Measurements from ENCODE around the gene GRB2.
"Not testable (repeated sequence)": the region's sequence is repeated elsewhere in the genome, so short reads cannot be mapped to it uniquely, and the experiment has no call there.

GRB2 gene

DNA sequence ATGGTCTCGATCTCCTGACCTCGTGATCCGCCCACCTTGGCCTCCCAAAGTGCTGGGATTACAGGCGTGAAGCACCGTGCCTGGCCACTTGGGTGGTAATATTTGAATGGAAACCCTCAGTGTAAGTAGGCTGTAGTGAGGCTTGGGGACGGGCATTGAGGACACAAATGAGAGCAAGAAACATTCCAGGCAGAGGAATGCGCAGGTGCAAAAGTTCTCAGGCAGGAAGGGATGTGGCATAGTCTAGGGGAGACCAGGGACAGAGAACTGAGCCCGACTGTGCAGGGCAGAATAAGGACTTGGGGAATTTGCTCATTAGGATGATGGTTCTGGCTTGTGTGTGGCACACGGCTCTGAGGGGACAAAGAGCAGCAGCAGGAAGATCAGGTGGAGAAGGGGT lies 54.8 kb downstream of the GRB2 start:
- DNase-seq (ENCODE audit: low read depth in 2 of 2) = no peak

DNA sequence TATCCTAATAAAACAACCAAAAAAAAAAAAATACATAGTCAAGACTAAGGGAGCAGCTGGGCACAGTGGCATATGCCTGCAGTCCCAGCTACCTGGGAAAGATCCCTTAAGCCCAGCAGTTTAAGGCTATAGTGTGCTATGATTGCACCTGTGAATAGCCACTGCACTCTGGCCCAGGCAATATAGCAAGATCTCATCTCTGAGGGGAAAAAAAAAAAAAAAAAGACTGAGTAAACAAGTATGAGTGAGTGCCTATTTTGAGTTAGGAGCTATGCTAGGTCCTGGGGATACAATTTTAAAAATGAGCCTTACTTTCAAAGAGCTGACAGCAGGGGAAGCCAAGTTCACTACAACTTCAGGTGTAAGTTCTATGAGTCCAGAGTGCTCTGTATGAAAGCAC lies 55.4 kb downstream of the GRB2 start:
- DNase-seq (ENCODE audit: low read depth in 2 of 2) = no peak

DNA sequence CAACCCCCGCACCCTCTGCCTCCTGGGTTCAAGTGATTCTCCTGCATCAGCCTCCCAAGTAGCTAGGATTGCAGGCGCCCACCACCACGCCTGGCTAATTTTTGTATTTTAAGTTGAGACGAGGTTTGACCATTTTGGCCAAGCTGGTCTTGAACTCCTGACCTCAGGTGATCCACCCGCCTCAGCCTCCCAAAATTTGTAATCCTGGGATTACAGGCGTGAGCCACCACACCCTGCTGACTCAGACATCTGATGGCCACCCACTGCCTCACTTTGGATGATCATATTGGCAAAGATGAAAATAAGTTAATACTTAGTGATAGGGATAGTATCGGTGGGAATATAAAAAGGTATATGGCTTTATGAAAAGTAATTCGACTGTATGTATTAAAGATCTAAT lies 55.9 kb downstream of the GRB2 start:
- no peak for DNase-seq (ENCODE audit: low read depth in 2 of 2)

DNA sequence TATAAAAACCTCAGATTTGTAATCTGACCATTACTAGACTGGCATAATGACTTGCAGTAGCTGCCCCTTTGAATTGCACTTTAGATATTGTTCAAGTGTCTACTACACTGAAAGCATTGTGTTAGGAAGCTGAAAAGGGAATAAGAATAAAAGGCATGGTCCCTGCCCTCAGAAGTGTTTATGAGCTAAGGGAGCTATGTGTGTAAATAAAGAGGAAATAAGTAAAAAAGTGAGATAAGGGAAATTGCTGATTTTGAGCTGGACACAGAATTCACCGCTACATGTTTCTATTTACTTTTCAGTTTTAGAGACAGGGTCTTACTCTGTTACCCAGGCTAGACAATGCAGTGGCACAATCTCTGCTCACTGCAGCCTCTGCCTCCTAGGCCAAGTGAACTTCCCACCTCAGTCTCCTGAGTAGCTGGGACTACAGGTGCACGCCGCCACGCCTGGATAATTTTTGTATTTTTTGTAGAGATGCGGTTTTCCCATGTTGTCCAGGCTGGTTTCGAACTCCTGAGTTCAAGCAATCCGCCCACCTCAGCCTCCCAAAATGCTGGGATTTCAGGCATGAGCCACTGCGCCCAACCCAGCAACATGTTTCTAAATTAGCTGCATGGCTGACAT lies 57.0 kb downstream of the GRB2 start:
- DNase-seq (ENCODE audit: low read depth in 2 of 2) = no peak

DNA sequence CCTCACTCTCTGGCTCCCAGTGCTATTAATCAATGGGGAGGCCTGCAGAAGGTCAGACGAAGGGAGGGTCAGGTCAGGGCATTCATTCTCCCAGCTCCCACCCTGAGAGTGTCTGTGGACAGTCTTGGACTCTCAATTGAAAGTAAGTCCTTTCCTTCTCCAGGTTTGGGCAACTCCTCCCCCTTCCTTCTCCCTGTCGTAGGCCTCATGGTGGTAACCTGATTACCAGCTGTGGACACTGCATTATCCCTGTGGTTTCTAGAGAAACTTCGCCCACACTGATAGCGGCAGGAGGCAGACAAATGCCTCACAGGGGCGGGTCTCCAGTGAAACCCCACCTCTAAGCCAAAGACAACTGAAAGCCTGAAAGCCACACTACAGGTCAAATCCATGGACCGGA lies 58.6 kb downstream of the GRB2 start:
- DNase-seq (ENCODE audit: low read depth in 2 of 2) = no peak

DNA sequence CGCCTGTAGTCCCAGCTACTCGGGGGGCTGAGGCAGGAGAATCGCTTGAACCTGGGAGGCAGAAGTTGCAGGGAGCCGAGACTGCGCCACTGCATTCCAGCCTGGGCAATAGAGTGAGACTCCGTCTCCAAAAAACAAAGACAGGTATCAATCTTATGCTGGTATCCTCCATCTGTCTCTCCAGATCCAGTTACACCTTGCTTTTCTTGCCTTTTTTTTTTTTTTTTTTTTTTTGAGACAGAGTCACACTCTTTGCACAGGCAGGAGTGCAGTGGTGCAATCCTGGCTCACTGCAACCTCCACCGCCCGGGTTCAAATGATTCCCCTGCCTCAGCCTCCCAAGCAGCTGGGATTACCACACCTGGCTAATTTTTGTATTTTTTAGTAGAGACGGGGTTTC lies 59.1 kb downstream of the GRB2 start:
- not testable (repeated sequence) for DNase-seq (ENCODE audit: low read depth in 2 of 2)

DNA sequence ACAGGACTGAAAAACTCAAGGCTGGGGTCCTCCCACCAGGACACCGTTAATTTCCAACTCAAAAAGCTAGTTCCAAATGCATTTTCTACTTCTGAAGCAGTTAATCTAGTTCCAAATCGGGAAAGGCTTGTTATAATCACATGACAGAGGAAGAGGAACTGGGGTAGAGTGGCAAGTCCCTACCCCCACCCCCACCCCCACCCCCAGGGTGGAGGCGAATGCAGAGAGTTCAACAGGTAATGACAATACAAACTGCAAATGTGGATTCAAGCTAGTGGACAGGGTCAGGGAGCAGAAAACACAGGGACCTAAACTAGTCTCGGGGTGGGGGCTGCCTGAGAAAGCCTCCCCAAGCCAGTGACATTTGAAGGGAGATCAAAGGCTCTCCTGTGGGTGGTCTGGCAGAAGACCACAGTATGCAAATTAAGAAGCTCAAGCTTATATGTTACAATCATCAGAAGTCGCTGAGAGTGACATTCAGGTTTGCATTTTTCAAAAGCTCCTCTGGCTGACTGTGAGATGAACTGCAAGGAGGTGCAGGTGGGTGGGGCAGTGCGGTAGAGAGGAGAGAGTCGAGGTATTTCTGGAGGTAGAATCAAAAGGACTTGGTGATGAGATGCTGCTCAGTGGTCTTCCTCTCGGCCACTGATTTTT lies 59.8 kb downstream of the GRB2 start:
- DNase-seq (ENCODE audit: low read depth in 2 of 2) = no peak

DNA sequence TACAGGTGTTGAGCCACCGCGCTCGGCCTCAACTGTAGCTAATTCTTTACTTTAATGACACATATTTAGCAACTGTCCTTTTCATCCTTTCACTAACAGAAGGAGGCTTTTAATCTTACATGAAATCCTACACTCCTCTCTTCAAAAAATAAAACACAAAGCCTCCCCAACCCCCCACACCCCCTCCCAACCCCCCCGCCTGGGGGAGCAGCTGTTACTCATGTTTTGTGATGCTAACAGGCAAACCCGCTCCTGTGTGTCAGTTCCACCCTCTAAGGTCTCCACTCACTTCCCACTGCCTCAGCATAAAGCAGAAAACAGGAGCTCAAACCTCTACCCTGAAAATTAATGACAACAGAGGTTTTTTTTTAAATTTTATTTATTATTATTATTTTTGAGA lies 60.8 kb downstream of the GRB2 start:
- no peak for DNase-seq (ENCODE audit: low read depth in 2 of 2)

DNA sequence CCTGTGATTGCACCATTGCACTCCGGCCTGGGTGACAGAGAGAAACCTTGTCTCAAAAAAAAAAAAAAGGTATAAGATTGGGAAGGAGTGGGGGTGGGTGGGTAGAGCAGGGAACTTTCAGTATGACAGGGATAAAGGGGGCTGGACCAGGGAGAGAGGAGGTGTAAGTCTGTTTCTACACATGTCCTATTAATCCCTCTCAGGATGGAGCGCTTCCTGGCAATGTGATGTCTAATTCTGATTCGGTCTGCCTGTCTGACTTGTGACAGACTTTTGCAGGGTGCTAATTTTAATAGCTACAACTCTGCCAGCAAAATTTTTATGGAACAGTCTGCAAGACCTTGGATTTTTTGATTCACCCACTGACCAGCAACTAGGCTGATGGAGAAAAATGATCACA lies 62.5 kb downstream of the GRB2 start:
- no peak for DNase-seq (ENCODE audit: low read depth in 2 of 2)

DNA sequence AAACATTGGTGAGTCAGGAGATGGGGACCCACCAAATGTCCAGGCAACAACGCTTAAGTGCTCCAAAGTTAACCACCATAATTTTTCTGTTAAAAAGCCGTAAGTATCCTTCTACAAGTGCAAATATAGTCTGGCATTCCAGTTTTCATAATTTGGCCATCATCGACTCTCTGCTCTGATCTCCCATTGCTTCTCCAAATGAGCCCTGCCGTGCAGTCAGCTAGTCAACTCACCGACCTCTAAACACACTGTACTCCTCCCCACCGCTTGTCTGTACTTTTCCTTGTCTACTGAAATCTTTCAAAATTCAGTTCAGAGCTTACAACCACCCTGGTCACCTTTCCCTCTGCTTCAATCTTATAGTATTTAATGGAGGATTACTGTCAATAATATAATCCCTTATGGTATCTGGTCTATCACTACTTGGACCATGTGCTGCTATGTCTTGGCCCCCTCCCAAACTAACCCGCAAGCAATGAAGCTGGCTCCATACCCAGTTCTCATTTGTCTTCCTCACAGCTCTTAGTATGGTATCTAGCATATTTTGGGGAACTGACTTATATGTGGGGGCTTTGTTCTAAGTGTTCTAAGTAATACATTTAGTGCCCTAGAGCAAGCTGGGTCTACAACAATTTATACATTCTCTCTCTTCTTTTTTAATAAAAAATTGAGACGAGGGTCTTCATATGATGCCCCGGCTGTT lies 63.5 kb downstream of the GRB2 start:
- no peak for DNase-seq (ENCODE audit: low read depth in 2 of 2)

DNA sequence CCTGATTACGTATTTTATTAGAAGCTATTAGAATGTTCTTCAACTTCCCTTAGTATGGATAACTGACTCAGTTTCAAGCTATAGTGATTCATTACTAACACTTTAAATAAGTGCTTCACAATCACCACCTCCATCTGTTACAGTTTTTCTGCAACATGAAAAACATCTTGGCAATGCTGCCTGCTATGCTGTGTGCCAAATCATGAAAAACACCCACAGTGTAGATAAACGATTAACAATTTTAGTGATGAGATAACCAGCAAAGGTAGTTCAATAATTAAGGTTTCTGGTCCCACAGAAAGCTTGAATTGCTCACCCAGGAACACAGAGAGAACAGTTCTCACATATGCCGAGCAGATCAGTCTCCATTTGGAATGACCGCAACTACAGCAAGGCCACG lies 64.8 kb downstream of the GRB2 start:
- DNase-seq (ENCODE audit: low read depth in 2 of 2) = no peak

DNA sequence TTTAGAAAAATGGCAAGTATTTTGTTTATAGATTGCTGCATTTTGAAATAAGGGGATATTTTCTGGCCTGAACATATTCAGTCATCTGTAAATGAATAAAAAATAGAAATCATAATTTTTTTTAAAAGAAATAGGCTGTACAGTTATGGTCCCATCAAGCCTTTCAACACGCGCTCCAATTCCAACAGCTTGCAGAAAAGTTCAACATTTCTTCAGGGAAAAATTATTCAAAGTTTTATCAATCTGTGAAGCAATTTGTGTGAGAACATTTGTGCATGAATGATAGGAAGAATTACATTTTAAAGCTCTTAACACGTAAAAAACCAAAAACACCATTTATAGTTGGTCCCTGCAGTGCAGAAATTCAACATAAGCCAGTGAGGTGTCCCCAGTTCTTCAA lies 65.5 kb downstream of the GRB2 start:
- DNase-seq (ENCODE audit: low read depth in 2 of 2) = no peak

DNA sequence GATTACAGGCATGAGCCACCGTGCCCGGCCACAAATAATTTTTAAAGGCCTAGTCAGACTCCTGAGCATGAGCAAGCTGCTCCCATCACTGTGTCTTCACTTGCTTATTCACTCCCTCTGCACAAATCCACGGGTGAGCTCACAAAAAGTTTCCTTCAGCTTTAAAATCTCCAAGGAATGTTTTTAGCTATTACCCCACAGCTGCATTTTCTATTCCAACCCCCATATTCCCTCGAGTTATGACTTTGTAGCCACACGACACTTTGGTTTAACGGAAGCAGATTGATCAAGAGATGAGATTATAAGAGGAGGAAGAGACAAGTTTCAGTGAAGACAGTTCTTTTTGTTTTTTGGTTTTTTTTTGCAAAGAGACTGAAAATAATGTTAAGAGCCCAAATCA lies 67.1 kb downstream of the GRB2 start:
- DNase-seq (ENCODE audit: low read depth in 2 of 2) = no peak

DNA sequence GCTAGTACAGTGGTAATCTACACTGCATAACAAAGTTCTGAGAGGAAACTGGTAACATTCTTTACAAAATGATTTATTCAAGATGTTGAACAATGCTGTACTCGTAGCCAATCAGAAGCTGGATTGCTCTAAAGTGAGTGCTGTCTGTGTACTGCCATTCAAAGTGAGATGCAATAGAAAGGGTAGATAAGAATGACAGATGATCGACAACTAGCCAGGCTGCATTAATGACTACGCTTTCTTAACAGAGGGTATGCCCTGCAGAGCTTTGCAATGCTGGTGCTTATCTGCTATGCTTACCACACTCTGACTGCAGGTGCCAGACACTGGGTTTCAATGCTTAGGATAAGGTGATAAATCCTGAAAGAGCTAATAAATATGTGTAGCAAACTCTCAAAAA lies 70.2 kb downstream of the GRB2 start:
- no peak for DNase-seq (ENCODE audit: low read depth in 2 of 2)

DNA sequence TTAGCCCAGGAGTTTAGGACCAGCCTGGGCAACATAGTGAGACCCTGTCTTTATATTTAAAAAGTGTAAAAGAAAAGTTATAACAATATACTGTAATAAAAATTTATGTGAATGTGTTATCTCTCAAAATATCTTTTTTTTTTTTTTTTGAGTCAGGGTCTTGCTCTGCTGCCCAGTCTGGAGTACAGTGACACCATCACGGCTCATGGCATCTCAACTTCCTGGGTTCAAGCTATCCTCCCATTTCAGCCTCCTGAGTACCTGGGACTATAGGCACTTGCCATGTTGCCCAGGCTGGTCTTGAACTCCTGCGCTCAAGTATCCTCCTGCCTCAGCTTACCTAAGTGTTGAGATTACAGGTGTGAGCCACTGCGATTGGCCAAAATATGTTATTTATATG lies 70.8 kb downstream of the GRB2 start:
- no peak for DNase-seq (ENCODE audit: low read depth in 2 of 2)

DNA sequence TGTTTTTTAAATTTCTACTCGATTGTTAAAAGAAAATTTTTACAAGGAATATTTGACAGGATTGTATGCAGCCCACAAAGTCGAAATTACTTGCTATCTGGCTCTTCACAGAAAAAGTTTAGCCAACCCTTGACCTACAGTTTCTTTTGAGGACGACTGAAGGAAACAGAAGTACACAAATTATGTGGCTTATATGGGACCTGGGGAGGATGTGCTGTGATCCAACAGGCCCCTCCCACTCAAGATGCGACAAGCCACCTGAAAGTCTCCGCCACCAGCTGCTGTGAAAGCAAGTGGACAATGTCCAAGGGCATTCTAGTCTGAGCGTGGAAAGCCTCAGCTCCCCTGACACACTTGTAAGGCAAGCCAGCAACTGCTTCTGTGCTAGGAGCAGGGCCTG lies 73.8 kb downstream of the GRB2 start:
- no peak for DNase-seq (ENCODE audit: low read depth in 2 of 2)

DNA sequence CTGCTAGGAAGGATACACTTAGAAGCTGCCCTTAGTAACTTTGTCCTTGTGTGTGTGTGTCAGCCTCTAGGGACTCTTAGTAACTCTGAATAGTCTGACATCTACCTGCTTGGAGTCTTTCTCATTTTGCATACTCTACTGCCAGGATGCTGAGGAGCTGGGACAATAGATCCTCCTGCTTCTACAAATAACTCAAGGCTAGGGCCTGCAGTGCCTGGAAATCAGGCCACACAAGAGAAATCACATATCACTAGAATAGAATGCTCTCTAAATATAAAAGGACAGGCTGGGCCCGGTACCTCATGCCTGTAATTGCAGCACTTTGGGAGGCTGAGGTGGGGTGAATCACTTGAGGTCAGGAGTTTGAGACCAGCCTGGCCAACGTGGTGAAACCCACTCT lies 77.7 kb downstream of the GRB2 start:
- DNase-seq (ENCODE audit: low read depth in 2 of 2) = no peak

DNA sequence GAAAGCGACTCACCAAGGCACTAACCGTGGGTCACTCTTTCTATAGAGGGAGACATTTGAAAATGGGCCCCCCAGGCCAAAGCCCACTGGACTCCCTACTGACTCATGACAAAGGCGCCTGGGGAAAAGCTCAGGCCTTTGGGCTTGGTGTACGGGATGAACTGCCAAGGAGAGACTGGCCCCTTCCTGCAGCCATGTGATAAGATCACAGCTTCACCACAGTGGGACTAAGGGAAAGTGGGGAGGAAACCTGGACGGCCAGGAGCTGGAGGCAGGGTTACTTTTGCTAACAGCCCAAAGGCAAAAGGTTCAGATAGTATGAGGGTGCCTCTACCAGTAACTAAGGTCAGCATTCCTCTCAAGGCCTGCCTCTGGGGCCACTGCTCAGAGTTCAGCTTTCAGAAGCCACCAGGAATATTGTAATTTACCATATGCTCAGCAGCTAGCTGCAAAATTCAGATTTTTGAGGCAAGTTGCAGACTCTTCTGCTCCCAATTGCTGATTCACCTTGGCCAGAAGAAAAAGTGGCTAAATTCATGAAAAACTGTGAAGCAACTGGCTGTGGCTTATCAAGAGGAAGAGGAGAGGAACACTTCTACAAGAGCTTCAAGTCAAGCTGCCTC lies 79.1 kb downstream of the GRB2 start:
- no peak for DNase-seq (ENCODE audit: low read depth in 2 of 2)

DNA sequence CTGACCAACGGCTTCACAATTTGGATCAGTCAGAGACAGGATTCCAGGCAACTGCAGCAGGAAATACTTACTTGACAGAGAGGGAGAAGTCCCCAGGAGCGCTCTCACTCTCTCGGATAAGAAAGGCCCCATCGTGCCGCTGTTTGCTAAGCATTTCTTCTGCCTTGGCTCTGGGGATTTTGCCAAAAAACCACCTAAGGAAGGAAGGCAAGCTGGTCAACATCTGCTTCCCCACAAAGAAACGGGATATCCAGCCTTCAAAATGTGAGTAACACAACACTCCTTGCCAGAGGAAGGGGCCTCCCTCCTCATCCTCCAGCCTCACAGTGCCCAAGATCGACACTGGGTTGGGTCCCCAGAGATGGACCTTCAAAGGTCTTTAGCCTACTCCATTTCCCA lies 79.7 kb downstream of the GRB2 start:
- no peak for DNase-seq (ENCODE audit: low read depth in 2 of 2)

DNA sequence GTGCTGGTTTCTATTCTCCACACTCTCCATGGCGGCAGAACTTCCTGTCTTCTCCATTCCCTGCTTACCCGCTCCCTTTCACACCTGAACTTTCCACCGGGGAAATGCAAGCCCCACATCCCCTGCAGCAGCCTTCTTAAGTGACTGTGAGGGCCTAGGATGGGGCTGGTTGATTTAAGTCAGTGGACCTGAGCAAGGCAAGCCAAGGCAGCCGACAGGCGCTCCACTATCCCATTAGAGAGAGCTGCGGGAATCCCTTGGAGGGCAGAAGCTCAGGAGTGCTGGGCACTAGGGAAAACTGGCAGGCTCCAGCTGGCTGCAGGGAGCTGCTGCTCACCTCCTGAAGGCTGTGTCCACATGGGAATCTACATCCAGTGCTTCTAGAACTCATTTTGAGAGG lies 80.1 kb downstream of the GRB2 start:
- DNase-seq (ENCODE audit: low read depth in 2 of 2) = no peak

DNA sequence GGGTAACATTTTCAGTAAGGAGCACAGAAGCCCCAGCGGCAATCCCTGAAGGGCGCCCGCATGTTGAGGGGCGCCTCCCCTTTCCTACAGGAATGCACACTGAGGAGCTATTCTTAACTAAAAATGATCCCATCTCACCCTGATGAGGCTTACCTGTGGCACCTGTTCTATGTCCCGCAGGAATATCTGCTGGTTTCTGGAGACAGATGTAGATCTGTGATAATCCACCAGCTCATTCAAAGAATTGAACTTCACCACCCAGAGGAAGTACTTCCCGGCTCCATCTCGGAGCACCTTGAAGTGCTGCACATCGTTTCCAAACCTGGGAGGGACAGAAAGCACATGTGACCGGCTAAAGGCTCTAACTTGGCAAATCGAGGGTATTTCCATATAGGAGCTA lies 84.0 kb downstream of the GRB2 start:
- DNase-seq (ENCODE audit: low read depth in 2 of 2) = no peak

DNA sequence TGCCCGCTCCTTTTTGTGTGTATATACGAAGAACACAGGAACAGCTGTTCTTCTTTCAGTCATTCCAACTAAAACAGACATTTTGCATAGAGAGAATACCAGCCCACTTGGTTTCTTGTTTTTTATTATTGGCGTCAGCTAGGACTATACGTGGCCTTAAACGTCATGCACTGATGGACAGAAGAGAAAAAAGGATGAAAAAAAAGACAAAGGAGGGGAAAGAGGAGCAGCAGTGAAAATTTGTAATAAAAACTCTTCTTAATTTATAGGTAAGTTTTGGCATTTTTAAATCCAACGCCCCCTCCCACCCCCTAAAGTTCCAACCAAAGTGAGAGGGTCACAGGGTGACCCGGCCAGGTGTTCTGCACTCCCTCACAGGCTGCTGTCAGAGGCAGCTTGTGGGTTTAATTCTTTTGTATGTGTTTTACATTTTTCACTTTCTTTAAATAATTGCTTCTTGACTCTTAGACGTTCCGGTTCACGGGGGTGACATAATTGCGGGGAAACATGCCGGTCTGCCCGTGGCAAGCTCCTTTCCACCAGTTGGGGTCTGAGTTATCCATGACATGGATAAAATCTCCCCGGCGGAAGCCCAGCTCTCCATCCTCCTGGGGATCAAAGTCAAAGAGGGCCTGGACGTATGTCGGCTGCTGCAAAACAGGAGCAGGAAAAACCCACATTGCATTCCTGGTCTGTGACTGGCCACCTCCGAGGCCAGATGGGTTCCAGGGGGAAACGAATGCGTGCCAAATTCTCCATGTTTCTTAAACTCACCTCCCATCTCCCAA lies 85.4 kb downstream of the GRB2 start:
- no peak for DNase-seq (ENCODE audit: low read depth in 2 of 2)
